Measurements from ENCODE around the gene CHAMP1. TPM values are rescaled to one million over a fixed set of nuclear protein-coding genes. Genes with fewer than 3 reads are reported as not detected.

Gene CHAMP1
- total RNA-seq, 1 donor from 2014 or later: 25.4 TPM

DNA sequence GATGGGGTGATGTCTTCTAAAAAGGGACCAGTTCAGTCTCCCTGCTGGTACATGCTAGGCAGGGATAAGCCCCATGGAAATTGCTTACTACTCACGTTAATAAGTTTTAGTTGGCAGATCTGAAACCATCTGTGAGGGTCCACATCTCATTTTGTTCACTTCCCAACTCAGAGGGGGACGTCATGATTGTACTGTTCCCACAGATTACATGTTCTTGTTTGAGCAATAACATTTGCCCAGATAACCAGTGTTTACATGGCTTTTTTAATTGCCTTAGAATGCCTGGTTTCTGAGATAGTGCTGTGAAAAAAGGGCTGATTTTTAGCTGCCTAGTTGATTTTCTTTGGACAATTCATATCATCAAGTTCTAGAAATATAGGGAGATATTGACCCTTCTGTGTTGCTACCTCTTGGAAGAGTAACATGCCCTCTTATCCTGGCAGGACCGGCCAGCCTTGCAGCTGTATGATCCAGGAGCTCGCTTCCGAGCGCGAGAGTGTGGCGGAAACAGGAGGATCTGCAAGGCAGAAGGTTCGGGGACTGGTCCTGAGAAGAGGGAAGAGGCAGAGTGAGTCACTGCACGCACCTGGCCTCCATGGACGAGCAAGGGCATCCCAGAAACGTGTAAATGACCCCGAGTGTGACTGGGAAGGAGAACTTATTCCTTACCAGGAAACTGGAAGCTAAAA lies 9.8 kb upstream of the CHAMP1 start:
- H3K9me3 Mint-ChIP-seq: no peaks in the 10 kb centered on the region
- H2AFZ ChIP-seq (replicated peaks): no peak overlapping the region

GRCh38 chr13:114309086-114309485 lies 5.2 kb upstream of the CHAMP1 start:
- peaks cover 3% of the 10 kb centered on the region for H3K27me3 Mint-ChIP-seq (ENCODE audit: insufficient read depth, low read depth)
- TF ChIP-seq EZH2phosphoT487 (IDR thresholded peaks at IDR 0.05): no peak
- no peak overlapping the region for H3K27ac ChIP-seq
- peaks cover 10% of the 10 kb centered on the region for H3K4me1 Mint-ChIP-seq
- peaks cover 7% of the 10 kb centered on the region for H3K79me2 ChIP-seq (ENCODE audit: low read depth)
- no peak overlapping the region for H3K4me2 ChIP-seq
- H3K27me3 ChIP-seq: no peaks in the 10 kb centered on the region
- no peak for DNase-seq (ENCODE audit: low spot score)
- no peak overlapping the region for H3K27ac Mint-ChIP-seq
- H2AFZ ChIP-seq (replicated peaks): no peak overlapping the region
- H3K9me3 Mint-ChIP-seq: no peaks in the 10 kb centered on the region
- no peak overlapping the region for H3K4me3 ChIP-seq
- peaks cover 10% of the 10 kb centered on the region for H3K36me3 Mint-ChIP-seq
- H3K9ac ChIP-seq: no peak overlapping the region
- H4K20me1 ChIP-seq (ENCODE audit: low read depth): no peaks in the 10 kb centered on the region
- H3K4me3 Mint-ChIP-seq: no peak overlapping the region
- H3K4me1 ChIP-seq: no peaks in the 10 kb centered on the region
- peaks cover 42% of the 10 kb centered on the region for H3F3A ChIP-seq (ENCODE audit: low read depth)
- no peaks in the 10 kb centered on the region for H3K9me3 ChIP-seq (ENCODE audit: low read depth)
- peaks cover 4% of the 10 kb centered on the region for H3K36me3 ChIP-seq

More for the DNA sequence above, 9.8 kb upstream of the CHAMP1 start:
- Mint-ChIP-seq H3K36me3 (peaks cover 21% of the 10 kb centered on the region), H3K4me3 (no peak overlapping the region), H3K4me1 (no peaks in the 10 kb centered on the region), H3K27ac (no peak overlapping the region), H3K27me3 (ENCODE audit: insufficient read depth, low read depth) (no peaks in the 10 kb centered on the region)
- H3K9ac ChIP-seq: no peak overlapping the region
- H3K4me1 ChIP-seq: no peaks in the 10 kb centered on the region
- no peak overlapping the region for H3K4me3 ChIP-seq
- TF ChIP-seq CTCF (IDR thresholded peaks at IDR 0.05): no peak
- TF ChIP-seq EZH2 (IDR thresholded peaks at IDR 0.05): no peak
- TF ChIP-seq EZH2phosphoT487 (IDR thresholded peaks at IDR 0.05): no peak
- H4K20me1 ChIP-seq (ENCODE audit: low read depth): no peaks in the 10 kb centered on the region
- no peaks in the 10 kb centered on the region for H3K79me2 ChIP-seq (ENCODE audit: low read depth)
- H3F3A ChIP-seq (ENCODE audit: low read depth): peaks cover 14% of the 10 kb centered on the region
- DNase-seq (ENCODE audit: low spot score): no peak
- no peak overlapping the region for H3K4me2 ChIP-seq
- no peaks in the 10 kb centered on the region for H3K27me3 ChIP-seq
- no peak overlapping the region for H3K27ac ChIP-seq
- H3K9me3 ChIP-seq (ENCODE audit: low read depth): no peaks in the 10 kb centered on the region
- H3K36me3 ChIP-seq: peaks cover 4% of the 10 kb centered on the region

DNA sequence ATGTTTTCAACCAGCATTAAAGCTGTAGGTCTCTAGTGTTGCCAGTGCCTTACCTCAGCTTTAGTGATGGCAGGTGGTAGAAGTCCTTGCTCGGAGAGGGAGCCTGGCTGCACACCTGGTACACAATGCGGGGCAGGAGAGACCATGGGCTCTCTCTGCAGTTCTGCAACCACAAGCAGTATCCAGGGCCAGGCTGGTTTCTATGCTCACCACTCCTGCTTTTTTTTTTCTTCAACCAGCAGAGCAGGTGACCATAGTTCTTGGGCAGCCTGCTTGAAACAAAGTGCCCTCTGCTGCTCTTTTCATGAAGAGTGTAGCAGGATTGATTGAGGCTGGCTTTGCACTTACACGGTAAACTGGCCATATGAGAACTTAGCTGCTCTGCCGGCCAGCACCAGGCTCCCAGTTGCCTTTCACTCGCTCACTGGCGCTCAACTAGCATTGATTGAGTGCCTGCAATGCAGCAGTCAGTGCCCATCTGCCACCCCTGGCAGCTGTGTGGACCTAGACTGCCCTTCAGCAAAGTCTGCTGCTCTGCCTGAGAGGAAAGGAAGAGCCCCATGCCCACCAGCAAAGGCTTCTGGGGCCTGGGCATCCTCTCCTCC lies 4.4 kb upstream of the CHAMP1 start:
- H3K4me3 ChIP-seq: no peak overlapping the region
- peaks cover 12% of the 10 kb centered on the region for H3K4me1 Mint-ChIP-seq
- peaks cover 3% of the 10 kb centered on the region for H3K27me3 Mint-ChIP-seq (ENCODE audit: insufficient read depth, low read depth)

More for the DNA sequence above, 4.4 kb upstream of the CHAMP1 start:
- Histone ChIP-seq H4K20me1 (ENCODE audit: low read depth) (no peaks in the 10 kb centered on the region), H2AFZ (replicated peaks) (no peak overlapping the region), H3K27me3 (no peaks in the 10 kb centered on the region), H3K4me1 (no peaks in the 10 kb centered on the region), H3F3A (ENCODE audit: low read depth) (peaks cover 43% of the 10 kb centered on the region), H3K9me3 (ENCODE audit: low read depth) (no peaks in the 10 kb centered on the region), H3K4me2 (no peak overlapping the region), H3K27ac (no peak overlapping the region), H3K79me2 (ENCODE audit: low read depth) (peaks cover 13% of the 10 kb centered on the region), H3K9ac (no peak overlapping the region), H3K36me3 (peaks cover 4% of the 10 kb centered on the region)
- TF ChIP-seq EZH2phosphoT487 (IDR thresholded peaks at IDR 0.05): no peak
- TF ChIP-seq EZH2 (IDR thresholded peaks at IDR 0.05): no peak
- TF ChIP-seq CTCF (IDR thresholded peaks at IDR 0.05): no peak
- Mint-ChIP-seq H3K27ac (no peak overlapping the region), H3K9me3 (no peaks in the 10 kb centered on the region), H3K36me3 (peaks cover 6% of the 10 kb centered on the region), H3K4me3 (no peak overlapping the region)
- DNase-seq (ENCODE audit: low spot score): peak; percentile 11
